A204.1 (cell line): ENCODE results near the gene PFKFB3.
"Not testable (repeated sequence)": the region's sequence is repeated elsewhere in the genome, so short reads cannot be mapped to it uniquely, and the experiment has no call there.

ENCODE experiments used
- FAIRE-seq: peaks from 2 replicates; lab custom pipeline; 2012; peaks lifted over from hg19 to GRCh38; lab: Jason Lieb, UNC

The PFKFB3 gene

GRCh38 chr10:6238587-6239212 is 36.0 kb downstream of the PFKFB3 start:
- not testable (repeated sequence) for FAIRE-seq

GRCh38 chr10:6239213-6239991 is 36.7 kb downstream of the PFKFB3 start:
- FAIRE-seq: no peak

- FAIRE-seq: no peak
Measured at GRCh38 chr10:6240254-6240653, 37.5 kb downstream of the PFKFB3 start.

- no peak for FAIRE-seq
Measured at GRCh38 chr10:6242089-6242488, 39.4 kb downstream of the PFKFB3 start.

GRCh38 chr10:6244510-6244909 is 41.8 kb downstream of the PFKFB3 start:
- FAIRE-seq: no peak

- FAIRE-seq: no peak
Measured at GRCh38 chr10:6247041-6247712, 44.4 kb downstream of the PFKFB3 start.

- FAIRE-seq: not testable (repeated sequence)
Measured at GRCh38 chr10:6248908-6249307, 46.2 kb downstream of the PFKFB3 start.

GRCh38 chr10:6249698-6250097 is 47.0 kb downstream of the PFKFB3 start:
- no peak for FAIRE-seq

- FAIRE-seq: no peak
Measured at GRCh38 chr10:6250745-6251144, 48.0 kb downstream of the PFKFB3 start.

GRCh38 chr10:6254201-6254600 is 51.5 kb downstream of the PFKFB3 start:
- no peak for FAIRE-seq

- FAIRE-seq: no peak
Measured at GRCh38 chr10:6255548-6256061, 52.9 kb downstream of the PFKFB3 start.

- FAIRE-seq: no peak
Measured at GRCh38 chr10:6256439-6256838, 53.7 kb downstream of the PFKFB3 start.

GRCh38 chr10:6259153-6259552 is 56.4 kb downstream of the PFKFB3 start:
- FAIRE-seq: no peak

- no peak for FAIRE-seq
Measured at GRCh38 chr10:6260843-6261242, 58.1 kb downstream of the PFKFB3 start.

GRCh38 chr10:6267941-6268340 is 65.2 kb downstream of the PFKFB3 start:
- no peak for FAIRE-seq

- FAIRE-seq: no peak
Measured at GRCh38 chr10:6269432-6269831, 66.7 kb downstream of the PFKFB3 start.

GRCh38 chr10:6269953-6270867 is 67.5 kb downstream of the PFKFB3 start:
- FAIRE-seq: no peak

GRCh38 chr10:6270951-6271350 is 68.2 kb downstream of the PFKFB3 start:
- no peak for FAIRE-seq

- no peak for FAIRE-seq
Measured at GRCh38 chr10:6271663-6272062, 68.9 kb downstream of the PFKFB3 start.

GRCh38 chr10:6272126-6272525 is 69.4 kb downstream of the PFKFB3 start:
- no peak for FAIRE-seq

GRCh38 chr10:6273351-6273750 is 70.6 kb downstream of the PFKFB3 start:
- no peak for FAIRE-seq

- no peak for FAIRE-seq
Measured at GRCh38 chr10:6274040-6274439, 71.3 kb downstream of the PFKFB3 start.
